ENCODE measurements around the gene TUBGCP4.

Gene TUBGCP4

DNA sequence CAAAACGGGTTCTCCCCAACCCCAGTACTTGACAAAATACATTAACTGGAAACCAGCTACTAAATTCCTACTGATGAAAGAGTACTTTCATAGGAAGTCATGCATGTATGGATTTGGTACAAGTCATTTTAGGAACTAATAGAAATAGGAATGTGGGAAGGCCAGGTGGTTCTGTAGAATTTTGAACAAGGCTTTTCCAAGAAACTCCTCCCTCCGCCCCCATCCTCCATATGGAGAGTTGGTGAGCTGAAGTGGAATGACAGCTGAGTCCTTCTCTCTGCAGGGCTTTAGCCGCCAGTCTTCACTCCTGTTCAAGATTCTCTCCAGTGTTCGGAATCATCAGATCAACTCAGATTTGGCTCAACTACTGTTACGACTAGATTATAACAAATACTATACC, 33.2 kb downstream of the TUBGCP4 start:
- DNase-seq (ENCODE audit: low read depth in 2 of 2), result no peak

- DNase-seq (ENCODE audit: low read depth in 2 of 2), result no peak
Observed at GRCh38 chr15:43406189-43406588, 35.3 kb downstream of the TUBGCP4 start.

- no peak for DNase-seq (ENCODE audit: low read depth in 2 of 2)
Observed at GRCh38 chr15:43406808-43407207, 35.9 kb downstream of the TUBGCP4 start.

- DNase-seq (ENCODE audit: low read depth in 2 of 2), result no peak
Observed at GRCh38 chr15:43408789-43409188, 37.9 kb downstream of the TUBGCP4 start.

DNA sequence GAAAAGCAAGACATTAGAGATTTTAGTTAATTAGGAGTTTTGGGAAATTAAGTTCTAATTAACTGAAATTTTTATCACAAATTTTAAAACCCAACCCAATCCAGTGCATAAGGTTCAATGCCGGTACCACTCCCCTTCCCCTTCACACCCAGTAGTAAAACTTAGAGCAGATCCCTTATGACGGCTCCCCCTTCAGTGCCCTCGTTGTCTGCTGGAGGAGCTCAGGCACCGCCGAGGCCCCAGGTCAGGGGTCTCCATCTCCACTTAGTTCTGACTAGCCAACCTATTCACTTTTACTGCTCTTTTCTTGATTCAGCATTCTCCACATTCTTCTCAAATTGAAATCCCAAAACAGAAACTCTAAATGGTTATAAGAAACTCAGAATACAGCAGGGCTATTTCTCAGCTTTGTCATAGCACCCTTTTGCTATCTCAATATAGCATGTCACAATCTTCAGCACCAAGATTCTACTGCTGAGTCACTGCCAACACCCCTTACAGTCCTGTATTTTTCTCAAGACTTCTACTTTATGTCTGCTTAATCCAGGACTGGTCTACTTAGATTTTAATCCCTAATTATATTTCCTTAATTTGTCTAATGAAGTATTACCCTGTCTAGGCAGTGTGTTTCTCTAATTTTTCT, 39.8 kb downstream of the TUBGCP4 start:
- DNase-seq (ENCODE audit: low read depth in 2 of 2), result no peak

DNA sequence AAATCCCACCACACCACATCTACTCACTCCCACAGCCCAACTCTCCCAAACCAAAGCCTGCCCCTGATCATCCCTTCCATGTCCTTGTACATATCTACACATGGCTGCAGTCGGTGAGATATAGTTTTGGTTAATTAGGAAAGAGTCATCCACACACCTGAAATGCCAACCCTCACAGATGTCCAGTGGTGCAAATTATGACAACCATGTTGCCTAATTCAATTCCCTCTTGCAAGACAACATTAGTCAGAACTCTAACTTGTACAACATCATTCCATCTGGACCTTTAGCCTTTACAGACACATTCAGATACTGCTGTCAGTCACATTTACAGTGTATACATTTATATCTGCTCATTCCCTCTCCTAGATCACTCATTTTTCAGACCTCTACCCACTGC, 41.2 kb downstream of the TUBGCP4 start:
- no peak for DNase-seq (ENCODE audit: low read depth in 2 of 2)

DNA sequence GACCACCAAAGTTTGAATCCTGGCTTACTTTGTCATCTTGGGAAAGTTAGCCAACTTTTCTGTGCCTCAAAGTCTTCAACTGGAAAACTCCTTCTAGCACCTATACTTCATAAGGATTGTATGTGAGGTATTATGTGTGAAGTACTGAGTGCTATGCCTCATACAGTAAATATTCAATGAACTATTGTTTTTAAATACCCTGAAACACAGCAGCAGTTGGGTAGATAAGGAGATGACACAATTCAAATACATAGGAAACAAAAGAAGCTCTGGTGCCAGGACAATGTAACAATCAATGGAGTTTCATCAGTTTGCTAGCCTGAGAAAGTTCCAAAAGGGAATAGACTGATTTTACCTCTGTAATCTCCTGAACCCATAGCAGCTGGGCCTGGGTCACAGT, 43.3 kb downstream of the TUBGCP4 start:
- DNase-seq (ENCODE audit: low read depth in 2 of 2), result no peak

- DNase-seq (ENCODE audit: low read depth in 2 of 2), result no peak
Observed at GRCh38 chr15:43420435-43420834, 49.5 kb downstream of the TUBGCP4 start.

GRCh38 chr15:43420876-43421275, 50.0 kb downstream of the TUBGCP4 start:
- DNase-seq (ENCODE audit: low read depth in 2 of 2), result no peak

GRCh38 chr15:43423793-43424192, 52.9 kb downstream of the TUBGCP4 start:
- DNase-seq (ENCODE audit: low read depth in 2 of 2), result no peak

GRCh38 chr15:43429687-43430086, 58.8 kb downstream of the TUBGCP4 start:
- no peak for DNase-seq (ENCODE audit: low read depth in 2 of 2)

GRCh38 chr15:43433165-43433564, 62.3 kb downstream of the TUBGCP4 start:
- no peak for DNase-seq (ENCODE audit: low read depth in 2 of 2)

GRCh38 chr15:43433661-43434303, 62.9 kb downstream of the TUBGCP4 start:
- DNase-seq (ENCODE audit: low read depth in 2 of 2), result no peak

GRCh38 chr15:43434446-43434845, 63.5 kb downstream of the TUBGCP4 start:
- DNase-seq (ENCODE audit: low read depth in 2 of 2), result no peak

DNA sequence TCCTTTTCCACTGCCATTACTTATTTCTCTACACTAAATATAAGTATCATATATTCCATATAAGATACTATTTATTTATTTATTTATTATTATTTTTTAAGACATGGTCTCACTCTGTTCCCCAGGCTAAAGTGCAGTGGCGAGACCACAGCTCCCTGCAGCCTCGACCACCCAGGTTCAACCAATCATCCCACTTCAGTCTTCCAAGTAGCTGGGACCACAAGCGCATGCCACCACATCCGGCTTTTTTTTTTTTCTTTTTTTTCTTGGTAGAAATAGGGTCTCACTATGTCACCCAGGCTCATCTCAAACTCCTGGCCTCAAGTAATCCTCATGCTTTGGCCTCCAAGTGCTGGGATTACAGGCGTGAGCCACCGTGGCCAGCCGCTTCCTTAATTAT, 65.5 kb downstream of the TUBGCP4 start:
- no peak for DNase-seq (ENCODE audit: low read depth in 2 of 2)

DNA sequence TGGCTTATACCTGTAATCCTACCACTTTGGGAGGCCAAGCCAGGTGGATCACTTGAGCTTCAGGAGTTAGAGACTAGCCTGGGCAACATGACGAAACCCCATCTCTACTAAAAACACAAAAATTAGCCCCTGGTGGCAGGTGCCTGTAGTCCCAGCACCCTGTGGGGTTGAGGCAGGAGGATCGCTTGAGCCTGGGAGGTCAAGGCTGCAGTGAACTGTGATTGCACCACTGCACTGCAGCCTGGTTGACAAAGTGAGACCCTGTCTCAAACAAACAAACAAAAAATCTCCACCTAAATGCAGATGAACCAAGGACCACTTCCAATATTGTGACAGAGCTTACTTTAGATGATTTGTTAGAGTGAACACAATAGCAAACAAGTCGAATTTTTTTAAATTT, 68.4 kb downstream of the TUBGCP4 start:
- no peak for DNase-seq (ENCODE audit: low read depth in 2 of 2)

DNA sequence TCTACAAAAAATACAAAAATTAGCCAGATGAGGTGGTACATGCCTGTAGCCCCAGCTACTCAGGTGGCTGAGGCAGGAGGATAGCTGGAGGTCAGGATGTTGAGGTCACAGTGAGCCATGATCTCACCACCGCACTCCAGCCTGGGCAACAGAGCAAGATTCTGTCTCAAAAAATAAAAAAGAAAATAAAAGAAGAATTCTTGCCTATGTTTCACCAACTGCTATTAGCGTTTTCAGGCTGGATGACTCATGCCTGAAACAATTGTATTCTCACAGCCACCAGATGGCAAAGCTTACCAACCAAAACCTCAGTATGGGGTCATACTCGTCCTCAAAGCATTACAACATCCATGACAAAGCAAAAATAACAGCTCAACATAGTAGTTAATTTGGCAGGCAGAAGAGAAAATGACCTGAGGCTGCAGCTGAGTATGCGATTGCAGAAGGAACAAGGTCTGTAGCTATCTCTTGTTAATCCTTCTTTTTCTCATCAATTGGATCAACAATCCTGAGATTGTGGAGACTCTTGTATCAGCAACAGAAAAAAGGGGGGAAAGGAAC, 69.9 kb downstream of the TUBGCP4 start:
- peak in 1 of 2 donors; percentile 26 for DNase-seq (ENCODE audit: low read depth in 2 of 2)

GRCh38 chr15:43441316-43441715, 70.4 kb downstream of the TUBGCP4 start:
- DNase-seq (ENCODE audit: low read depth in 2 of 2), result no peak

DNA sequence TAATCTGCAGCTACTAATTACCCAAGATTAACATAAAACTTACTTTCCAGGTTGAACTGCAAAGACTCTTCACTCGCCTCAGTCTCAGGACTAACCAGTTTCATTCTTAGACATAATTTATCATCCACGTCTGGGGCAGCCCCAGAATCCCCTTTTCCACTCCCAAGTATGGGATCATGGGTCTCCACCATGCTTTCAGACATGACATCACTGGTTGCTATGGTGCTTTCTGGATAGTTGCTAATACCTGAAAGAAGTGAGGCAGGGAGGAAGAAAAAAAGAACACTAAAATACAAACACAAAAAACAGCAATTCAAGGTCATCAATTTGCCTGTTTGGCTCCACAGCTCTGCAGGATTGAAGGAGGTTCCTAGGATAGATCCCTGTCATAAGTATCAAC, 75.4 kb downstream of the TUBGCP4 start:
- no peak for DNase-seq (ENCODE audit: low read depth in 2 of 2)

GRCh38 chr15:43449981-43450380, 79.1 kb downstream of the TUBGCP4 start:
- DNase-seq (ENCODE audit: low read depth in 2 of 2), result no peak

Measured in activated CD4-positive, alpha-beta T cell treated with anti-CD3 and anti-CD28 coated beads for 24 hours (primary cell).